AG10803 (cell line): Measurements from ENCODE around the gene APOE.
"Not testable (repeated sequence)": the region's sequence is repeated elsewhere in the genome, so short reads cannot be mapped to it uniquely, and the experiment has no call there.

Experiments used
- DNase-seq: peaks from one replicate; pipeline ENCODE4 v3.0.0; 2010; ENCODE audit warnings: low read depth
- H3K4me3 ChIP-seq: 2 replicates; pipeline ENCODE4 v1.5.1; 2011; ENCODE audit warnings: mild to moderate bottlenecking, low read length, control low read depth
- CTCF ChIP-seq: conservative IDR thresholded peaks from 2 replicates; pipeline ENCODE4 v1.5.1; 2011; ENCODE audit warnings: mild to moderate bottlenecking, low read length, control low read depth, inconsistent platforms

APOE gene

GRCh38 chr19:44887648-44888047 lies 17.9 kb upstream of the APOE start:
- DNase-seq, result no peak
- no peak for TF ChIP-seq CTCF
- H3K4me3 ChIP-seq, result no peak overlapping the region

DNA sequence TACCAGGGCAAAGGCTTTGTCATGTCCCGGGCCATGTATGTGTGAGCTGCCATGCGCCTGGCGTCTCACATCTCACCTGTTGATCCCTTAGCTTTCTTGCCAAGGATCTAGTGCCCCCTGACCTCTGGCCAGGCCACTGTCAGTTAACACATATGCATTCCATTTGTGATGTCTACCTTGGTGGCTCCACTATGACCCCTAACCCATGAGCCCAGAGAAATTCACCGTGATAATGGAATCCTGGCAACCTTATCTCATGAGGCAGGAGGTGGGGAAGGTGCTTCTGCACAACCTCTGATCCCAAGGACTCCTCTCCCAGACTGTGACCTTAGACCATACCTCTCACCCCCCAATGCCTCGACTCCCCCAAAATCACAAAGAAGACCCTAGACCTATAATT lies 17.3 kb upstream of the APOE start:
- not testable (repeated sequence) for DNase-seq, H3K4me3 ChIP-seq

GRCh38 chr19:44889830-44890365 lies 15.7 kb upstream of the APOE start:
- no peak for TF ChIP-seq CTCF
- H3K4me3 ChIP-seq, result peak overlapping the region; percentile 76
- no peak for DNase-seq

DNA sequence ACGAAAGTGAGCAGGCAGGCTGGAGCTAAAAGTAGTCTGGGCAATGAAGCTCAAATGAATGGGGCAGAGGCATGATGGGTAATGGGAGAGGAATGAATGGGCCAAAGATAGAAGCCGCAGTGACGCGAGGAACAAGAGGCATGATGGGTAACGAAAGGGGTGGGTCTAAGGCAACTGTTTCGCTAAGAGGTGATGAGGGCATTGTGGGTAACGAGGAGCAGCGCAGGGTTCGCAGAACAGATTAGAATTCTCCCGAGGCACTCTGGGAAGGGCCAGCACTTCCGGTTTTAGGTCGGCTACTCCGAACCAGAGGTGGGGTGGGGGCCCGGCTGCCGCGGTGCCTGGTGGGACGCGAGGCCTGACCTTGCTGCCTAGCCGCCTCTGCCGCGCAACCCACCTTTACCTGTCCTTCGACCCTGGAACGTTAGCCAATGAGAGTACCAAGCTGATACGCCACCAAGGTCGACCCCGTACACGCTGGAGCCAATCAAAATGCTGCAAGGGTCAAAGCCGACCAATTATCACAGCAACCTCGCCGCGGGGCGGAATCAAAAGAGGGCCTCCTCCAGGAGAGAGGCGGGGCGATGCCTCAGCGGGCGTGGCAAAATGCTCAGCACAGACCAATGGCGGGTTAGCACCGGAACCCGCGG lies 15.1 kb upstream of the APOE start:
- peak overlapping the region; percentile 76 for H3K4me3 ChIP-seq
- no peak for TF ChIP-seq CTCF

DNA sequence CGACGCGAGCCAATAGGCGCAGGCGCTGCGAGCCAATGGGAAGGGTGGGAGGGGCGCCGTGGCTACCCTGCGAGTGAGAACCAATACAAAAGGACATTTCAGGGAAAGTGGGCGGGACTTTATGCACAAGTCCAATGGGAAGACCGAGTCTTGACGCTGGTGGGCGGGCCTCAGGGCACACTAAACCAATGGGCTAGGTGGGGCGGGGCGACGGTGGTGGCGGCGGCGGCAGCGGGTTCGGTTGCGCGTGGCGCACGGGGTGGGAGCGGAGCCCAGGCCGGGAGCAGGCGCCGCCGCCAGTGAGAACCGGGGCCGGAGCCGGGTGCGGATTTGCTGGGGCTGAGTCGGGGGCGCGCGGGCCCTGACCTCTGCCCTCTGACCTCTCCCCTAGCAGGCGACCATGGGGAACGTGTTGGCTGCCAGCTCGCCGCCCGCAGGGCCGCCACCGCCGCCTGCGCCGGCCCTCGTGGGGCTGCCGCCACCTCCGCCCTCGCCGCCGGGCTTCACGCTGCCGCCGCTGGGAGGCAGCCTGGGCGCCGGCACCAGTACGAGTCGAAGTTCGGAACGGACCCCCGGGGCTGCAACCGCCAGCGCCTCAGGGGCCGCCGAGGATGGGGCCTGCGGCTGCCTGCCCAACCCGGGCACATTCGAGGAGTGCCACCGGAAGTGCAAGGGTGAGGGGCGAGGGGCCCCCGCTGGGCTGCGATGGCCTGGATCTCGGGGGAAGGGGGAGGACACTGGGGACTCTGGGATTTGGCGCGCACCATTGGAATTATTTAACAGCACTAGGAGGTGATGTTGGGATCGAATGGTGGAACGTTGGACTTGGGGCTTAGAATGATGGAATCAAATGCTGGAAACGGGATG lies 14.3 kb upstream of the APOE start, which contains the start of gene TOMM40:
Gene TOMM40 (plus strand): TSS at position 239 of the 867 bp plus-strand sequence. CDS start 162 bp downstream, at position 401.
- no peak for DNase-seq
- H3K4me3 ChIP-seq, result peak within 1 kb of the TSS; percentile 83
- no peak for TF ChIP-seq CTCF

More for the DNA sequence above, 15.1 kb upstream of the APOE start:
- peak; percentile 100 for DNase-seq

DNA sequence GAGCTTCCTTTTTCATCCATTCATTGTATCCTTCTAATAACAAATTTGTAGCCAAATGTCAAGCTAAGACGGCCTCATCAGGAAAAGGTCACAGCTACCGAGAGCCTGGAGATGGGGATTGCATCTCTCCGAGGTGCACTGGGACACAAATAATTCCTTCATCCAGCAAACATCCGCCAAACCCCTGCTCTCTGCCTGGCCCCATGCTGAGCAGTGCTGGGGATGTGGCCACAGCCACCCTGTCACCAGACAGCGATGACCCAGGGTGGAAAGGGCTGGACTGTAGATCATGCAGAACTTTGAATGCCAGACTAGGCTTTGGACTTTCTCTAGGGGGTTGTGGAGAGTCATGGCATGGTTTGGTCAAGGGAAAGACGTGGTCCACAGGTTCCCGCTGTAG lies 12.7 kb upstream of the APOE start:
- H3K4me3 ChIP-seq, result no peak overlapping the region
- DNase-seq, result no peak
- no peak for TF ChIP-seq CTCF

DNA sequence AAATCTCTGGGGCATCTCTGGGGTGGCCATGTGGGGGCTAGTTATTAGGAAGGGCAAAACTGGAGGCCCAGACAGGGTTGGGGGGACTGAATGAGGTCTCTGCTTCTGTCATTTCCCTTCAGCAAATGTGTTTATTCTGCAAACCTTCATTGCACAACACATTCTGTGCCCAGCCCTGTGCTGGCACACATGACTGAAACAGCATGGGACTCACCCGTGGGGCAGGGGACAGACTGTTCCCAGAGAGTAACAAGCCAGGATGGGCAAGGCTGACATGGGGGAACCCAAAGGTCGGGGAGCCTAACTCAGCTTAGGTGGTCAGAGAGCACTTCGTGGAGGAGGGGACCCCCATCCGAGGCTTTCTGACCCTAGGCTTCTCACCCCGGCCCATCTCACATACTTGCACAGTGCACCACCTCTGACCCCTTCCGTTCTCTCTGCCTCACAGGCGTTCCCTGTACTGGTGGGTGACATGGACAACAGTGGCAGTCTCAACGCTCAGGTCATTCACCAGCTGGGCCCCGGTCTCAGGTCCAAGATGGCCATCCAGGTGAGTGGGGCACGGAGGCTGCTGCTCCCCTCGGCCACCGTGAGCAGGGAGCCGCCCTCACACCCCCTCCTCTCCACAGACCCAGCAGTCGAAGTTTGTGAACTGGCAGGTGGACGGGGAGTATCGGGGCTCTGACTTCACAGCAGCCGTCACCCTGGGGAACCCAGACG lies 12.1 kb upstream of the APOE start:
- no peak for TF ChIP-seq CTCF

More for the DNA sequence above, 12.1 kb upstream of the APOE start:
- no peak overlapping the region for H3K4me3 ChIP-seq
- DNase-seq, result no peak
